SH-SY5Y (cell line): Measurements from ENCODE around the gene FHDC1.

Experiments used
- GATA2 ChIP-seq: IDR thresholded peaks from 2 replicates; pipeline ENCODE4 v1.6.1; 2011; ENCODE audit warnings: mild to moderate bottlenecking, low read depth, low read length
- GATA3 ChIP-seq: IDR thresholded peaks from 2 replicates; pipeline ENCODE4 v1.6.1; 2011; ENCODE audit warnings: low read depth, mild to moderate bottlenecking, low read length, moderate library complexity

DNA sequence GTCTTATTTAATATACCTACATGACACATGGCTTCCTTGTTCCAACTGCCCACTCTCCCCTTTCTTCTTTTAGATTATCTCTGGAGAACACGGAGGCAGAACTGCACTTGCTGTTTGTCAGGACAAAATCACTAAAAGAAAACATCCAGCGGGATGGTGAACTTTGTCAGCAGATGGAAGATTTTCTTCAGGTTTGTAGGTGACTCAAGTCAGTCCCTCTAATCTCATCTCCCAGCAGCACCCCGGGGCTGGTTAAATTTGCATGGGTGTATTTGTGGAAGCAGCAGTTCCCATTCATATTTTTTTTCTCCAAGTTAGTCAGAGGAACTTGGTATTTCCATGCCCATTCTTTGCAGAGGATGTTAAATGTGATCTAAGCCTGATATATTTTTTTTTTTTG is 31.8 kb downstream of the FHDC1 start:
- no peak for TF ChIP-seq GATA2
- no peak for TF ChIP-seq GATA3
